GM18861 (cell line): ENCODE results near the gene STYK1.

ENCODE experiments used
- ATAC-seq: cut with Tn5 transposase; IDR thresholded peaks from one replicate; pipeline ENCODE4 v1.9.1; 2021; ENCODE audit not compliant: unreplicated experiment

STYK1 gene

GRCh38 chr12:10571141-10571540 is 102.7 kb downstream of the STYK1 start:
- ATAC-seq = no peak
